GM19193 (cell line): ENCODE results near the gene GAB1.

Source experiments
- POLR2A ChIP-seq: IDR thresholded peaks from 4 replicates; pipeline ENCODE4 v1.6.1; 2011; ENCODE audit not compliant: insufficient read depth, insufficient read length; ENCODE audit errors: extremely low read depth

The GAB1 gene

DNA sequence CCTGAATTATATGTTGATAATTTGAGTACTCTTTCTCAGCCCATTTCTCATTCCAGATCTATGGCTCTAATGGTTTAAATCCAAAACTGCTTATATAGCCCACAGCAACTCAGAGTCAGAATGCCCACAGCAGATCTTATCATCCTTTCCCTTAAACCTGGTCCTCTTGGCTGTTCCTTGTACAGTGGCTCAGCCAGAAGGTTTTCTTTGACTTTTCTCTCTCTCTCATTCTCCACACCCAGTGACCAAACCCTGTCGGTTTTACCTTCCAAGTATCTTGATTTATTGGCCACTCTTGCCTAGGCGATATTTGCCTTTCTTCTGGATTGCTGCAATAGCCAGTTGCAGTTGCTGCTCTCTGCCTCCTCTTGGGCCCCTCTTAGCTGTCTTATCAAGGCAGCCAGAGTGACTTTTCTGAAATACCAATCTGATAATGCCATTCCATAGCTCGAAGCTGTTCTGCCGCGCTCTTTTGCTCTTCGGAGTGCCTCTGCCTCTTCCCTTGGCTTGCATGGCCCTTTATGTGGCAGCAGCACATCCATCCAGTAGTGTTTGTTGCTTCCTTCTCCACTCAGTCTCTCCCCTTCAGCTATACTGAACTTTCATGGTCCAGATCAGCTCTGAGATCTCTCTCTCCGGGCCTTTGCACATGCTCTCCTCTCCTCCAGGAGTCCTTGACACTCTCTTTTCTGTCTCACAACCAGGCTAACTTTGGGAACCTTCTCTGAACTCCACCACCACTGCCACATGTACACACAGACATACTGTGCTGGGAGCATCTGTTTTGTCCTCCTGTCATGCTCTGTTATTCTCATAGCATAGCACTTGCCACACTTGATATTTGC lies 11.8 kb downstream of the GAB1 start:
- no peak for TF ChIP-seq POLR2A

DNA sequence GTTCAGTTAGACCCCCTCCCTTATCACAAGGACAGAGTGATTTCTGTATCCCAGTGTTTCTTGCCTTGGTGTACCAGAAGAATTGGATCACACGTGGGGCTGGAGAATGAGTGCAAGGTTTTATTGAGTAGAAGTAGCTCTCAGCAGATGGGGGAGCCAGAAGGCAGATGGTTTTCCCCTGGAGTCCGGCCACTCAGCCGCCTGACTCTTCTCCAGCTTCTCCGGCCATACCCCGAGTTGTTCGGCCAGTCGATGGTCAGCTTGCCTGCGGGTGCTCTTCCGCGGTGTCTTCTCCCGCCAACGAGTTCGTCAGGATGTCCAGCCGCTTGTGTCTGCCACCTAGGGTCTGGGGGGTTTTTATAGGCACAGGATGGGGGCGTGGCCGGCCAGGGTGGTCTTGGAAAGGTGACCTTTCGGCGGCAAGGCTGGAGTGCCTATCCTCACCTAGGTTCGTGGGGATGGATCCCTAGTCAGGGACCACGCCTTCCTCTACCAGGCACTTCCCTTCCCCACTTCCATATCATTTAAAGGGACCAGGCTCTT lies 14.5 kb downstream of the GAB1 start:
- TF ChIP-seq POLR2A, result no peak

DNA sequence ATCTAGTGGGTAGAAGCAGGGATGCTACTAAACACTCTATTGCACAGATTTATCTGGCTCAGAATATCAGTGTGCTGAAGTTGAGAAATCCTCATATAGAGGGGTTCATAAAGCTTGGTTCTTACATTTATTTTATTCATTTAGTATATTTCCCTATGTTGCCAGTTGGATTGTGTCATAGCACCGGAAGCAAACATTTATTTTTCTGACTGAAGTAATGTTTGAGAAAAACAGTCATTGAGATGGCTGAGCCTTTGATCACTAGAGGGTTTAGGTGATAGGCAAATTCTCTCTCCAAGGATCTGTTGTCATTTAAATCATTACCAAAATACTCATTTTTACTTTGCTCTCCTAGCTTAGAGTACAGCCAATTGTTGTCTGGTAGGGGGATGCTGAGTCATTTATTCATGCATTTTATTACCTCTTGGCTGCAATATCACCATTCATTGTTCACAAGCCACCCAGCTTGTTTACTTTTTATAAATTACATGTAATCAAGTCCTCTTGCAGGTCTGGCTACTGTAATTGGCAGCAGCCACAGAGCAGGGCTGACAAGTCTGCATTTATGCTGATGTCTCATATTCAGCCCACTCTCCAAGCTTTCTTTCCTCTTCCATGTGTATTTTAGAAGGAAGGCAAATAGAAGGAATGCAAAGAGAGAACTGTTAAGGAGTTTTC lies 15.2 kb downstream of the GAB1 start:
- TF ChIP-seq POLR2A, result no peak

DNA sequence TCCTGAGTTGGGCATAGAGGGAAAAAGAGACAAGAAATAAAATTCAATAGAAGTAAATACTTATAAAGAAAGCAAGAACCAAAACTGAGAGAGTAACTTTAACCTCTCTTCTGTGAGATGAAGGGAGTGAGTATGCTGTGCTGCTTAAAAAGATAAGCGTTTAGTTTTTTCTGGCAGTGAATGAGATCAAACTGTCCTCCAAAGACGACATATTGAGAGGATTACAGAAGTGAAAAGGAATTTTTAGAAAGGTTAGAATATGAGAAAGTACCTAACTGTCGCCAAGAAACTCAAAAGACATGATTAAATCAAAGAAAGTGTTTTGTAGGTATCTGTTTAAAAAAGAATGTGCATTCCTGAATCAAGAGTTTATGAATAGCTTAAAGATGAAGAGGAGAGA lies 16.0 kb downstream of the GAB1 start:
- no peak for TF ChIP-seq POLR2A

DNA sequence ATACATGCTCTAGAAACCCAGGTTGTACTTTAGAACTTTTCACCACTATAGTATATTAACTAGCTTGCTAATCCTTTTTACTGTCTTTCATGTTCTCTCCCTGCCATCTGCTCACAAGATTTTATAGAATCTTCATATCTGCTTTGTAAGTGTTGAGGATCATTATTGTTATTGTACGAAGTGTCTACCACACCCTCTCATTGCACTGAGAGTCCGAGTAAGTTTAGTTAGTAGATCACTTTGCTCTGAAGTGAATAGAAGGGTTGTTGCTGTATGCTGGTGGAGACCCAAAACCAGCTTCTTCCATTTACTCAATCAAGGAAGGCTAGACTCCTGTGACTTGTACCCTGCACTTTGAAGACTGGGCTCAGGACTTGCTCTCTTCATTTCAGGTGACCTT lies 17.1 kb downstream of the GAB1 start:
- no peak for TF ChIP-seq POLR2A

DNA sequence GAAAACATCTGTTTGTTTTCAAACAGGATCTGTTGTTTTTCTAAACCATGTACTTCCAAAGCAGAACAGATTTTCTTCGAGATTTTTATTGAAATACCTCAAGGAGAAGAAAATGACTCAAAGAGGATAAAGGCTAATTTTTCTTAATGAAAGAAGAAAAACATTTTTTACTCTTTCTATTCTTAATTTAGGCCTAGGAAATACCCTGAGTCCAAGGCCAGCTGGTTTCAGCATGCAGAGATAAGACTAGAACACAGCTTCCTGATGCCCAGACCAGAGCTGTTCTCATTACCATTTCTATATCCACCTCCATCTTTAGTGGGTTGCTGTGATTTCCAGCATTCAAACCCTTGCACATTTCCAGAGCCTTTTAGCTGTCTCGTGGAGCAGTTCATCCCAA lies 18.3 kb downstream of the GAB1 start:
- TF ChIP-seq POLR2A, result no peak

DNA sequence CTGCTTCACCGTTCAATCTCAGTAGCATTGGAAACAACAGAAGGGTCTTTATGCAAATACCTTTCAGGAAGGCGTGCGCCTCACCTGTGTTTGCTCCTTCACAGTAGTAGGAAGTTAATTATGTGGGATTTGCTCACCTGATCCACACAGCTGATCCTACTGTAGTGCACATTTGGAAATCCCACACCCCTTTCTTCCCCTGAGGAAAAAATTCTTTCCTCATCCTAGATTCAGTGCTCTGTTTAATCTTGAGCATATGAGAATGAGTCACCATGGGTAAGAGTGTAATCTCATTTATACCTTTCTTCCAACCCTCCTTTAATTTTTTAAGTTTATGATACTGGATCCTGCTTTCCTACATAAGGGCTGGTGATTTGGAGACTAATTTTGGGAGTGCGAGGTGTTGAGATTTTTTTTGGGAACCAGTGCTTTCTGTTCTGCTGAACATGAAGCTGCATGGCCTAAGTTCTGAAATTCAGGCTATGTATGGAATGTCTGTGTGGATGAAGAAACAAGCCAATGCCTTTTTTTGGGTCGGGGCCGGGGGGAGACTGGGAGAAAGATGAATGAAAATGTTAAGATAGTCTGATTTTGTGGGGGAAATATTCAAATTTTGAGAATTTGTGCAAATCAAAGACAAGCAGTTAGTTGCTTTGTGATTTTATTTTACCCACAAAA lies 19.0 kb downstream of the GAB1 start:
- no peak for TF ChIP-seq POLR2A

DNA sequence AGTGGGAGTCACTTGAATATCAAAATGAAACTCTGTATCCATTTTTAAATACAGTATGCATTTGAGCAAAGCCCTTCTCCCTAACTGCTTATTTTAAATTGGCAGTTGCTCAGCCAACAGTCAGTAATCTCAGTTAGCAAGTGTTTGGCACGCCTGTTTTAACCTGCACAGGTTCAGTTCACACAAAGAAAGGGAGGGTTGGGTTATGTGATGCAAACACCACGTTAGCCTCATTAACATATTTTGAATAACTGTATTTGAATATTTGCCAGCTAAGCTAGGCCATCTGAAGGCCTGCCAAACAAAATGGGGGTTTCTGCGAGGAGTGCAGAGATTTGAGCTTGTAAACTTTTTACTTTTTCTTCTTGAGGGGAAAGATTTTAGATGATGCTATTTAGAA lies 19.8 kb downstream of the GAB1 start:
- no peak for TF ChIP-seq POLR2A

DNA sequence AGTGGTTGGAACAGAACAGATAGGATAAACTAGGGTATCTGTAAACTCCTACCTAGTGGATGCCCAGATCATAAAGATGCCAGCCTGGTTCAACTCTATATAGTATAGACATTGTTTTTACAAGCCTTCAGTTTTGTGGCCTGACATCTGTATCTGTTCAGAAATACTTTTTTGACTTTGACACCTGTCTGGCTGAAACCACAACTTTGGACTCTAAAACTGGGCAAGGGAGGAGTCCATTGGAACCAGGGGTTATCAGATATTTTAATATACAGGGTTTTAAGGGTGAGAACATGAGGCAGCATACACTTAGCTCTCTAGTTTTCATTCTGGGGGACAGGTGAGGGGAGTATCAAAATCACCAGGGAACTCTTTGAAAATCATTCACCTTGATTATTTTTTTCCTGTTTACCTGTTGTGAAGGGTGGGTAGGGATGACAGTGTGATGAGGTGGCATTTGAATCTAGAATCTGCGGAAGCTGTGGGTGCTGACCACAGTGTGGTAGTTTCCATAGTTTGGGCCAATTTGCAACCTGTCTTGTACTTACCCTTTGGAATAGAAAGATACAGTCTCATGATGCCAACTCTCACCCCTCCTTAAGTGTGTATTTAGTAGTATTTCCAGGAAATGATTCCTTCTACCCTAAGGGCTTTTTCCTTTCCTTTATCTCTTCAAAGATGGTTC lies 20.6 kb downstream of the GAB1 start:
- TF ChIP-seq POLR2A, result no peak

DNA sequence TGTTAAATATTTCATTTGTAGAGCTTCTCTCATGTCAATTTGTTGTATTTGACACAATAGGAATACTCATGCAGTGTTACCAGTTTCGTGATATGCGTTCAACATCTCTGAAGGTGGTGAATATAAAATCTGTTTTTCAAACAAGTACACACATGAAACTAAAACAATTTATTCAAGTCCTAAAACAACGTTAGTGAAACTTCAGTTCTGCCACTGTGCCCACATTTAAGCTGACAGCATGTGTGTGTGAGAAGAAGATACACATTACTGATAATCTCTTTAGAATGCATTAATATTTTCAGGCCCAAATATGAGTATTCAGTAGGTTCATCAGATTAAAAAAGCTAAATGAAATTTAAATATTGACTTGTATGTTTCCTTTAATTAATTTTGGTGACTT lies 21.7 kb downstream of the GAB1 start:
- TF ChIP-seq POLR2A, result no peak

DNA sequence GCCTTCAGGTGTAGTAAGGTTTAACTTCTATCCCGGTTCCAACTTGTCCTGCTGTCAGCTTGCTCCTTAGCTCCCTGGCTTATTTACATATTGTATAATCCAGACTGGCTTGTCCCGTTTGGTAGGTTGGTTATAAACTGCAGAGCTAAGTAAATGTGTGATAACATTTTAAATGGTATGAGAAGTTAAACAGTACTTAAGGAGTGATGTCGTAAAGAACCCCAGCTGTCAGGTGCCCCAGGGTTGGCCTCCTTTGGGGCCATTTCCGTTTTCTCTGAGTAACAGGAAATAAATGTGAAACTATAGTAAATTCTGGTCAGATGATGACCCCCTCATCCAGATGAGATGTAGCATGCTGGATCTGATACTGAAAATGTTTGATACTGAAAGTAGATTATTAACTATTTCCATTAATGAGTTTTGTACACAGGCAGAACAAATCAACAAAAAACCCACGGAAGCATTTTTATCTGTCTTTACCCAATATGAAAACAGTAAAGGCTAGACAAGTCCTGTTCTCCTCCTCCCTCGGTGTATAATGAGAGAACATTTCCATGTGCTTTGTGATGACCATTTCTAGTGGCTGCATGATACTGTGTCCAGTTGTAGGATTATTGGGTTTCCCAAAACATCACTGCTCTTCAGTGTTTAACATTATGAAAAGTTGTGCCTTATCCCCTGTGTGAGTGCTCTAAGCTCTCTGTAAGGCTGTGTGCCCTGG lies 22.4 kb downstream of the GAB1 start:
- TF ChIP-seq POLR2A, result no peak

DNA sequence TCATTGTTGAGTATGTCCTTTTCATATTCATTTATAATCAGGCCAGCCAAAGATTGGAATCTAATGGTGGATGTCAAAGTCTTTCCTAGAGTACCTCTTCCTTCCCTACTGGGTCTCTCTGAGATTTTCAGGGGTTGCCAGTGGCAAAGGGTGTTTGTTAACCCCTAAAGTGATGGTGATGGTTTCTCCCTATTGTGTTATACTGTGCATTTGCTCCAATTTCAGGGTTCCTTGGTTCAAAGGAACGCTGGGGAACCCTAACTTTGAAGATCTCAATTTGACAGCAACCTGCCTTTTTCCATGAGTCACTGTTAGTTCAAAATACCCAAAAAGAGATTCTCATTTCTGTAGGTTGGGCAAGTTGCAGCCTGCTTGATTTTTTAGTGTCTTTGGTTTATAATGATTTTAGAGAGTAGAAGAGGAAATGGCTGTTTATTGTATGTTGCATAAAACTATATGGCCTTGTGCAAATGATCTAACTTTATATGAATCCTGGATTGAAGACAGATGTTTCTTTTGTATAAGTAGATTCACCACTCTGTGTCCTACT lies 23.0 kb downstream of the GAB1 start:
- no peak for TF ChIP-seq POLR2A

DNA sequence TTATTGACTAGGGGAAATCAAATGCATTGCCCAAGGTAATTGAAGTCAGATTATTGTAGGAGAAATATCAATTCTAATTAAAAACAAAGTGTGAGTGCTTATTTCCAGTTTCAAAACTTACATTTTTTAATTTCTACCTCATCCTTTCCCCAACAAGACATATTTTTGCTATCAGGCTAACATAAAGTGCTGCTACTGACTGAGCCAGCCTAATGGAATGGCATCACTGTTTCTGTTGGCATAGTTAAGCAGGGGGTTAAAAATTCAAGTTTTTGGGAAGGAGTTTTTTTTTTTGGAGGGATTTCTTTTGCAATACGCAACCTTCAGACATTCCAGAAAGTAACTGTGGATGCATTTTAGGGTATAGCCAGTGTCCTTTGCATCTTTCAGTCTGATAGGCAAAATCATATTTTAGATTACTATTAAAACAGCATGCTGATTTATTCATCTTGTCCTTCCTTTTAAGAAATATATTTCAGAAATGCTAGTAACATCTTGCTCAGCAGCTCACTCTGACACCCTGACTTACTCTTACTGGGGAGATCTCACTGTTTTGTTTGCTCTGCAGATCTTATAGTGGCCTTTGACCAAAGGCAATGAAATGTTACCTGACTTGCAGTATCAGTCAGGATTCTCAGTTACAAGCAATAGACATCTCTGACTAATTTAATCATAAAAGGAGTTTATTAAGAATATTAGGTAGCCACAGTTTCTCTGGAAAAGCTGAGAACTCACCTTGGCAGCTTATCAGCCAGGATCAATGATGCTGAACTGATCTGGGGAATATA lies 24.4 kb downstream of the GAB1 start:
- no peak for TF ChIP-seq POLR2A
